OCI-LY3 (cell line): ENCODE data around the gene CCSER1.

ENCODE experiments used
- EZH2phosphoT487 ChIP-seq: fragments of 200-600 bp; shearing (Covaris generic); IDR thresholded peaks from 2 replicates; pipeline ENCODE4 v1.6.1; 2018; ENCODE audit warnings: antibody characterized with exemption, mixed run types, low read depth
- TF ChIP-seq, protein P1 (sequence below): fragments of 200-600, 300-600 bp; sonication (generic); IDR thresholded peaks from 2 replicates; pipeline ENCODE4 v1.5.1; 2014; ENCODE audit warnings: antibody characterized with exemption, low read length, low read depth

DNA sequence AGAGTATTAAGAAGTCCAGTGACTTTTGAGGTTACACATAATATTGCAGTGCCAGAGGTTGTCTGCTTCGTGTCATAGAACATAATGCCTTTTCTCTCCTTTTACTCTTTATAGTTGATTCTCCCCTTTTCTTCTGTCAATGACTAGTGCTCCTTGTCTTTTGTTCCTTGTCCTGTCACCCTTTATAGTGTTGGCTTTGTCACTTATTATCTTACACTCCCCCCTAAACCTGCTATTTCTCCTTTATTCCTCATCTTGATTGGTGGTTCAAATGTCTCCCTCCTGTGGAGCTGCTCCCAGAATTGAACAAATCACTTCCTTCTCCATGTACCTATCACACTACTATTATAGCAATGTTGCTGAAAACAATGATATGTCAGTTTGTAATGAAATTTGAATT lies 1320.0 kb downstream of the CCSER1 start:
- TF ChIP-seq, protein P1, sequence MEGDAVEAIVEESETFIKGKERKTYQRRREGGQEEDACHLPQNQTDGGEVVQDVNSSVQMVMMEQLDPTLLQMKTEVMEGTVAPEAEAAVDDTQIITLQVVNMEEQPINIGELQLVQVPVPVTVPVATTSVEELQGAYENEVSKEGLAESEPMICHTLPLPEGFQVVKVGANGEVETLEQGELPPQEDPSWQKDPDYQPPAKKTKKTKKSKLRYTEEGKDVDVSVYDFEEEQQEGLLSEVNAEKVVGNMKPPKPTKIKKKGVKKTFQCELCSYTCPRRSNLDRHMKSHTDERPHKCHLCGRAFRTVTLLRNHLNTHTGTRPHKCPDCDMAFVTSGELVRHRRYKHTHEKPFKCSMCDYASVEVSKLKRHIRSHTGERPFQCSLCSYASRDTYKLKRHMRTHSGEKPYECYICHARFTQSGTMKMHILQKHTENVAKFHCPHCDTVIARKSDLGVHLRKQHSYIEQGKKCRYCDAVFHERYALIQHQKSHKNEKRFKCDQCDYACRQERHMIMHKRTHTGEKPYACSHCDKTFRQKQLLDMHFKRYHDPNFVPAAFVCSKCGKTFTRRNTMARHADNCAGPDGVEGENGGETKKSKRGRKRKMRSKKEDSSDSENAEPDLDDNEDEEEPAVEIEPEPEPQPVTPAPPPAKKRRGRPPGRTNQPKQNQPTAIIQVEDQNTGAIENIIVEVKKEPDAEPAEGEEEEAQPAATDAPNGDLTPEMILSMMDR: no peak
- no peak for TF ChIP-seq EZH2phosphoT487
